ENCODE results near the gene OVOL3.
A peak's percentile ranks its signal among the peaks of the same experiment; 100 is the strongest.
"Not testable (repeated sequence)": the region's sequence is repeated elsewhere in the genome, so short reads cannot be mapped to it uniquely, and the experiment has no call there.

OVOL3 gene

DNA sequence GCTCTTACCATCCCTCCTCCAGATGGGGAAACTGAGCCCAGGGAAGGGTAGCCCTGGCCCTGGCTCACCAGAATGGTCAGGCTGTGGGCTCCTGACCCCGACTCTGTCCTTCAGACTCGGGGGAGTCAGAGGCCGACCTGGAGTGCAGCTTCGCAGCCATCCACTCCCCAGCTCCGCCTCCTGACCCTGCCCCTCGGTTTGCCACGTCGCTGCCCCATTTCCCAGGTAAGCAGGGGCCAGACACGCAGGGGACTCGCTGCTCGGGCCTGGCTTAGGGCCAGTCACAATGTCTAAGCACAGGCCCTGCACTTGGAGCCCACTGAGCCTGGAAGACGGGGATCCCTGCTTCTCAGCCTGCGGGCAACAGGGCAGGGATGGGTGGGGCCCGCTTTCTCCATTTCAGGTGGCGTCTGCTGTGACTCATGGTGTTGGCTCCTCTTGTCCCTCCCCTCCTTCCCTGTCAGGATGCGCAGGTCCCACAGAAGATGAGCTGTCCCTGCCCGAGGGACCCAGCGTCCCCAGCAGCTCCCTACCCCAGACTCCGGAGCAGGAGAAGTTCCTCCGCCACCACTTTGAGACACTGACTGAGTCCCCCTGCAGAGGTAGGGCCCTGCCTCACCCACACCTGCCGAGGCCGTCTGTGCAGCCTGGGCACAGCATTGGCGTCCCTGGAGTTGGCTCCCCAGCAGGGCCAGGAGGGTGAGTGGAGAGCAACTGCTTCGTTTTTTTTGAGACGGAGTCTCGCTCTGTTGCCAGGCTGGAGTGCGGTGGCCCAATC is 9.2 kb upstream of the OVOL3 start:
- no peak for DNase-seq (ENCODE audit: low read depth)

DNA sequence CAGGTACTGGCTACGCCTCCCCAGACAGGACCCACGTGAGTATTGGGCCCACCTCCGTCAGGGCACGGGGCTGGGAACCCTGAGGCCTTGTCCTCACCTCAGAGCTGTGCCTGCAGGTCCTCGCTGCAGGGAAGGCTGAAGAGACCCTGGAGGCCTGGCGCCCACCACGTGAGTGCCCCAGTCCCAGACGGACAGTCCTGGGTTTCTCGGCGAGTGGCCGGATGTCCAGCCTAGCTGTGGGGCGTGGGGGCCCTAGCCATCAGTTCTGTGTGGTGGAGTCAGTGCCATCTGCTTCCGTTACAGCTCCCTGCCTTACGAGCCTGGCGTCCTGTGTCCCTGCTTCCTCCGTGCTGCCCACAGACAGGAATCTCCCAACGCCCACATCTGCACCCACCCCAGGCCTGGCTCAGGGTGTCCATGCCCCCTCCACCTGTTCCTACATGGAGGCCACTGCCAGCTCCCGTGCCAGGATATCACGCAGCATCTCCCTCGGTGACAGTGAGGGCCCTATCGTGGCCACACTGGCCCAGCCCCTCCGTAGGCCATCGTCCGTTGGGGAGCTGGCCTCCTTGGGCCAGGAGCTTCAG is 7.8 kb upstream of the OVOL3 start:
- DNase-seq (ENCODE audit: low read depth) = no peak

DNA sequence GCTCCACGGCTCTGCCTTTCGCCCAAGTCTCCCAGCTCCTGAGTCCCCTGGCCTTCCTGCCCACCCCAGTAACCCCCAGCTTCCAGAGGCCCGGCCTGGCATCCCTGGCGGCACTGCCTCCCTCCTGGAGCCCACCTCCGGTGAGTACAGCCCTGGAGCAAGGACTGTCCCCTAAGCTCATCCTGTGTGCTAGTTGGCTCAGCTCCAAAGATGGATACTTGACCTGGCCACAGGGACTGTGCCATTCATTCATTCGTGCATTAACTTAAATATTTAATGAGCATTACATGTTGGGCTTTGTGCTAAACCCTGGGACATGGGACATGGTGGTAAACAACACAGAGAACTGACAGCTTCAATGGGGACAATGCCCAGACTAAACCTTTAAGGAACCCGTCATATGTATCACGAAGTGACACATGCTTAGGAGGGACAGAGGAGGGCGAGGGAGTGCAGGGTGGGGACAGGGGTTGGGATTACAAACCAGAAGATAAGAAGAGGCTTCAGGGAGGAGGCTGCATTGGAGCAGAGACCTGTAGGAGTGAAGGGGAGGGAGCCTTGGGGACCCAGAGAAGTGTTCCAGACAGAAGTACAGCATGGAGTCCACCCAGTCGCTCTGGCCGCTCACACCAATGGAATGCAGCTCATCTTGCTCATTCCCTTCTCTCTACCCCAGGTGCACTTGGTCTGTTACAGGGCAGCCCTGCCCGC is 6.9 kb upstream of the OVOL3 start:
- no peak for DNase-seq (ENCODE audit: low read depth)

DNA sequence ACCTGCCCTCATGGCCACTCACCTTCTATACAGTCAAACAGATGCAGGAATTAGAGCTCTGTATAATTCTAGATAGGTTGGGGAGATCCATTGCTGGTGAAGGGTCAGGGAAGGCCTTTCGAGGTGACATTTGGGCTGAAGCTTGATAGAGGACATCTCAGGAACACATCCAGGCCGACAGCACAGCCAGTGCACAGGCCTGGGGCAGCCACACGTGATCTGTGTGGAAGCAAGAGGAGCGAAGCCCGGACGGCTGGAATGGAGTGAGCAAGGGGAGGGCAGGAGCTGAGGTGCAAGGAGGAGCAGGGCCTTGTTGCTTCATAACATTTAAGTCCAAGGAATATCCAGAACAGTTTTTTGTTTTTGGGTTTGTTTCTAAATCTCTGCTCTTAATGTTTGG is 4.5 kb upstream of the OVOL3 start:
- no peak for DNase-seq (ENCODE audit: low read depth)

DNA sequence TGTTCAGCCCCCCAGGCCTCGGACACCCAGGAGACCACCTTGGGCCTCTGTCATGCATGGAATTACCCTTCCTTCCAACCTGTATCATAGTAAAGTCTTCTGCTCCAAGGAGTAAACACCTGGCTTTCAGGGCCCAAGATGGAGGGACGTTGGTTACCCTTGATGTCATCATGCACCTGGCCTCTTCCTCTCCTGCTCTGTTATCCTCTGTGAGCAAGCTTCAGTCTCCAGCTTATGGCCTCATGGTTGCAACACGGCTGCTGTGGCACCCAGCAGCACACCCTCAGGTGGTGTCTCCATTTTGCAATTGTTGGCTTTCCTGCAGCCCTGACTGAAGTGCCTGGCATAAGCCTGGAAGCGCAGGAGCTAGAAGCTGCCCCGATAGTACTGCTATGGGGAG is 4.0 kb upstream of the OVOL3 start:
- DNase-seq (ENCODE audit: low read depth) = no peak

DNA sequence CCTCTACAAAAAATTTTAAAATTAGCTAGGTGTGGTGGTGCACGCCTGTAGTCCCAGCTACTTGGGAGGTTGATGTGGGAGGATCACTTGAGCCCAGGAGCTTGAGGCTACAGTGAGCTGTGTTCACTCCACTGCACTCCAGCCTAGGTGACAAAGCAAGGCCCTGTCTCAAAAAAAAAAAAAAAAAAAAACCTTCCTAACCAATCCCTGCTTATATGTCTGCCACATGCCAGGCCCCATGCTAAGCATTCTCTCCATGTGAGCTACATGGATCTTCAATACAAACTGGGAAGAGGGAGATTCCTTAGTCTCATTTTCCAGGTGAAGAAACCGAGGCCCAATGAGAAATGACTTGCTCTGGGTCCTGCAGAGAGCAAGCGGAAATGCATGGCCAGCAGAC is 2.3 kb upstream of the OVOL3 start:
- DNase-seq (ENCODE audit: low read depth) = no peak

DNA sequence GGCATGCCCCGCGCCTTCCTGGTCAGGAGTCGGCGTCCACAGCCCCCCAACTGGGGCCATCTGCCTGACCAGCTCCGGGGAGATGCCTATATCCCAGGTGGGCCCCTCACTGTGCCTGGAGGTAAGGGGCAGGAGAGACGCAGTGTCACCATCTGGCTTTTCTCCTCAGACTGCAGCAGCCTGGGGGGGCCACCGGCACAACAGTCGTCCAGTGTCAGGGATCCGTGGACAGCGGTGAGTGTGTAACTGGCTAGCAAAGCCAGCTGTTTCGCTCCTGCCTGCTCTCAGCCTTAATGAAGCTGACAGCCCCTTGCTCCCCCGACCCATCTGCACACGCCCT is 227 bp downstream of the OVOL3 start:
- no peak for DNase-seq (ENCODE audit: low read depth)

DNA sequence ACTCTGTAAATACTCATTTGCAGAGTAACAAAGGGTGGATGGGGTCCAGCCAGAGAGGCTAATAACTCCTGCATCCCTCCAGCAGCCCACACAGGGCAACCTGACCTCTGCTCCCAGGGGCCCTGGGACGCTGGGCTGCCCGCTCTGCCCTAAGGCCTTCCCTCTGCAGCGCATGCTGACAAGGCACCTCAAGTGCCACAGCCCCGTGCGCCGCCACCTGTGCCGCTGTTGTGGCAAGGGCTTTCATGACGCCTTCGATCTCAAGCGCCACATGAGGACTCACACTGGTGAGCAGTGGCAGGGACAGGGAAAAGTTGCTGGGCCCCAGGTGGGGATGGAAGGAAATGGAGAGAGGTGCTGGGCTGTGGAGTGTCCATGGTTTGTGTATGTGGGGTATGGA is 1.7 kb downstream of the OVOL3 start:
- DNase-seq (ENCODE audit: low read depth) = no peak

DNA sequence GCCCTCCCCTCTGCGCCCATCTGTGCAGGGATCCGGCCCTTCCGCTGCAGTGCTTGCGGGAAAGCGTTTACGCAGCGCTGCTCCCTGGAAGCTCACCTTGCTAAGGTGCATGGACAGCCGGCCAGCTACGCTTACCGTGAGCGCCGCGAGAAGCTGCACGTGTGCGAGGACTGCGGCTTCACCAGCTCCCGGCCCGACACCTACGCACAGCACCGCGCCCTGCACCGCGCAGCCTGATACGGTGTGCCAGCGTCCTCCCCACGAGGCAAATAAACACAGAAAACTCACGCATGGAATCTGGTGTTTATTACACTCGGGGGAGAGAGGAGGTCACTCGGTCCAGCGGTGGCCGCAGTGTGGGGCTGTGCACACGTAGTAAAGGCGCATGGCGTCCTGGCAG is 2.5 kb downstream of the OVOL3 start:
- DNase-seq (ENCODE audit: low read depth) = no peak

DNA sequence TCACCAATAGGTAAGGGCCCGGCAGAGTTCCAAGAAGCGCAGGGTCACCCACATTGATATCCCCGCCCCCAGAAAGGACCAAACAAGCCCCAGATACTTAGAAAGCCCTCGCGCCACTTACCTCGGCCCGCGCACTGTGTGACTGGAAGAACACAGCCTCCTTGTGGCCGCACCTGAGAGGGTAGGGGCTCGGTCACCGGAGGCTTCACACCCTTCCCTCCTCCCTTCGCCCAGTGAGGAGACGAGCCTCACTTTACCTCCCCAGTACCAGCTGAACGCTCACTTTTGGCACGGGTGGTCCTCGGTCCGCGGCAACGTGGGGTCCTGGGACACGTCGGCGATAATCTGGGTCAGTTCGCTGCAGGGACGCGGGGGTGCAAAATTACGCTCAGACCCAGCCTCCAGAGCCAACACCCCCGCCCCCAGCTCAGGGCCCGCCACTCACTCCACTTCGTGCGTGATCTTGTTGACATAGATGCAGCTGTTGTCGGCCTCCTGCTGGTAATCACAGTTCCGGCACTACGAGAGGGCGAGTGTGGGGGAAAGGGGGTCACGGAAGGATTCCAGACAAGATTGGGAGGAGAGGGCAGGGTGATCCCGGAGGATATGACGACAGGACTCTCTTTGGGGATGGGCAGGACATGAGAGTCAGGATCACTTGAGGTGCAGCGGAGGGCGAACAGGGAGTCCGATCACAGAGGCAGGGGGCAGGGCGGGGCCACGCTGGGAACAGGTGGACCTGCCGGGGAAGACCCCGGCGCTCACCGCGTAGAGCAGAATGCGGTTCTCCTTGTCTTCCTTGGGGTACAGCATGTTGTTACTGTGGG is 3.2 kb downstream of the OVOL3 start:
- peak; percentile 15 for DNase-seq (ENCODE audit: low read depth)

DNA sequence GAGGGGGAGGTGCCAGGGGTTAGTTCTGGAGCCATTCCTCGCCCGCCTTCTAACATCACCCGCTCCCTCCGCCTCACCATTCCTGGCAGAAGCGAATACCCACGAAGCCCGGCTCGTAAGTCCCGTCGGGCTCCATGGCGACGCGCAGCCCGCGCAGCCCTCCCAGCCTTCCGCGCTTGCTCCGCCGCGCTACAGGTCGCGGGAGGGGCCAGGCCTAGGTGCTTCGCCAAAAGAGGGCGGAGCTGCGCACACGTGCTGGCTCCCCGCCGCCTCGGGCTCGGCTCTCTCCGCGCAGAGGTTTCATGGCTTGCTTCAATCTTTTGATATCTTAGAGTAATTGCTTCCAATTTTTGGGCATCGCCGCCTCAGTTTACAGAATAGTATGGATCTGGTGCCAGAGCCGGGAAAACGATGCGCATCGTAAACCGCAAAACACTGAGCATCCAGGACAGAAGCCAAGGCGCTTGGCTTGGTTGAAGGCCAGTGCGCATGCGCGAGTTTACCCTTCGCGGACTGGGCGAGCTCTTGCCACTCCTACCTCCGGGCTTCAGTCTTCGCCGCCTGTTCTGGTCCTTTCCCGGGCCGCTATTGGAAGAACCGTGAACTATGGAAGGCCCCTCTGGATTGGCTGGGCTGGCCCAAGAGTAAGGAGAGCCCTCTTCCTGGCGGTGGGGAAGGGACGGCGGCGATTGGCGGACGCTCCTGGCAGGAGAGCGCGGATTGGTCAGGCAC is 3.9 kb downstream of the OVOL3 start, which contains the start of gene POLR2I:
POLR2I (minus strand) TSS at position 155 of the 732 bp plus-strand sequence; CDS start at position 136, 19 bp downstream.
- peak; percentile 99 for DNase-seq (ENCODE audit: low read depth)

DNA sequence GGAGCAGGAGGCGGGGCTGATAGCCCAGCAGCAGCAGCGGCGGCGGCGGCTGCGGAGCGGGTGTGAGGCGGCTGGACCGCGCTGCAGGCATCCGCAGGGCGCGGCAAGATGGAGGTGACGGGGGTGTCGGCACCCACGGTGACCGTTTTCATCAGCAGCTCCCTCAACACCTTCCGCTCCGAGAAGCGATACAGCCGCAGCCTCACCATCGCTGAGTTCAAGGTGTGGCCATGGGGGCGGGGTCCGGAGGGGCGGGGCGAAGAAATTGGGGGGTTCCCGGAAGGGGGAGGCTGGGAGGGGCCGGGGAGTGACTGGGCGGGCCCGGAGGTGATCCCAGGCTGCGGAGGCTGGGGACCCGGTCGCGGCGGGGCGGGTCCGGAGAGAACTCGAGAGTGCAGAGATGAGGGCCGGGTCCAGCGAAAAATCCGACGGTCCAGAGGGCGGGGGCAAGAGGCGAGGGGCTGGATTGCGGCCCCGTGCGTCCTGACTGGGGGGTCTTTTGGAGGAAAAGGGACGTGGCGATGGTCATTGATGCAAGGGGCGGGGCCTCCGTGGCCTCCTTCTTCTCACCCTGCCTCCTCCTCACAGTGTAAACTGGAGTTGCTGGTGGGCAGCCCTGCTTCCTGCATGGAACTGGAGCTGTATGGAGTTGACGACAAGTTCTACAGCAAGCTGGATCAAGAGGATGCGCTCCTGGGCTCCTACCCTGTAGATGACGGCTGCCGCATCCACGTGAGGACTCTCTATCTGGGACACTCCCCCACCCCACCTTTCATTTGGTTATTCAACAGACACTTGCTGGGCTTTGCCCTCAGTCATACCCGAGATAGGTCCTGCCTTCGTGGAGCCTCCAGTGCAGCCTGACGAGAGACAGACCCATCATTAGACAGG is 4.8 kb downstream of the OVOL3 start, which contains the start of gene TBCB:
TBCB (plus strand) TSS at position 16 of the 891 bp plus-strand sequence; CDS start at position 109, 93 bp downstream.
- DNase-seq (ENCODE audit: low read depth) = peak; percentile 84

DNA sequence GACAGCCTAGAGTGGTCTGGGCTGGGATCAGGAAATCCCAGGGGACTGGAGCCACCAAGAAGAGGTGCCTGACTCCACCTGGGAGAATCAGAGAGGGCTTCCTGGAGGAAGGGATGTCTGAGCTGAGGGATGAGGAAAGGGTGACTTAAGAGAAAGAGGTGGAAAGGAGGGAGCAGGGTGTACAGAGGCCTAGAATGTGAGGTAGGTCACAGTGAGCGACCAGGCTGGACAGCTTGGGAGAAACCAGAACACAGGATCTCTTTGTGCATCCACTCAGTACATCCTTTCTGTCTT is 5.3 kb downstream of the OVOL3 start:
- no peak for DNase-seq (ENCODE audit: low read depth)

DNA sequence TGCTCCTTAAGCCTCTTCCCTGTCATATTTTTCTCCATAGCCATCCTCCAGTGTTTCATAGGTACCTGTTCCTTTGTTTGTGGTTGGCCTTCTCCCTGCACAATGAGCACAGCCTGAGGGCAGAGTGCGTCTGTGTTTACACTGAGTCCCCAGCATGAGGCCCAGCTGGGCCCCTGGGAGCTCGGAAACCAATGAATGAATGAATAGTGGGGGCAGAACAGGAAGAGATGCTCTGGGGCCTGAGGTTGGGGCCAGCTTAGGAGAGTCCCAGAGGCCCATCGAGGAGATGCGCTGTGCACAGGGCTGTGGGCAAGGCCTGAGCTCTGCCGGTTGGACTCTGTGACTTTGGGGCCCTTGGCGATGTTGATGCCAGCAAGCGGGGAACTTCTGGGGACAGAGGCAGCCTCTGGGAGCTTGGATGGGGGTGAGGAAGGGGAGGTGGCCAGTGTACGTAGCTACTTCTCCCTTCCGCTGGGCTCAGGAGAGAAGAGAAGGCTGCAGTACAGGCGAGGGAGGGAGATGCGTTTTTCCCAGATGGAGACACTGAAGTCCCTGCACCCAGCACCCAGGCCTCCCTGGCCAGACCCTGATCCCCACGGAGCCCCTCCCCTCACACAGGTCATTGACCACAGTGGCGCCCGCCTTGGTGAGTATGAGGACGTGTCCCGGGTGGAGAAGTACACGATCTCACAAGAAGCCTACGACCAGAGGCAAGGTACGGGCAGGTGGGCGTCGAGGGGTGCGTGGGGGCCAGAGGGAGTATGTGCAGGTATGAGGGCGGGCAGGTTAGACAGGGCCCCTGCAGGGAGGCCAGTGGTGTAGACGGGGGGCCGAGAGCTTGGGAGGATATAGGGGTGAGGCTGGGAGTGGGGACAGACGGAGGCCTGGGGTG is 9.4 kb downstream of the OVOL3 start:
- DNase-seq (ENCODE audit: low read depth) = no peak

DNA sequence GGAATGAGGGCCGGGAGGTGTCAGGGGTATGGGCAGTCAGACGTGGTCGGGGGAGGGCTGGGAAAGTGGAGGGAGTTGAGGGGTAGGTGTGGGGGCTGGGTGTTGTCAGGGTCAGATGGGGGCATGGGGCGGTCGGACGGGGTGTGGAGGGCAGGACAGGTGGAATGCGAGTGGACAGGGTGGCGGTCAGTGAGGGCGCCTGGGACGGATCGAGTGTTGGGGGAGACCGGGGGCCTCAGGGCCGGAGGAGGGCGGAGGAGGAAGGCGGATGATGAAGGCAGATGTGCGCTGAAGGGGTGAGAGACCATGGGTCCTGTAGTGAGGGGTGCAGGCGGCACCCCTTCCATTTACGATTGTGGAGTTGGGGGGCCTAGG is 10.0 kb downstream of the OVOL3 start:
- no peak for DNase-seq (ENCODE audit: low read depth)

DNA sequence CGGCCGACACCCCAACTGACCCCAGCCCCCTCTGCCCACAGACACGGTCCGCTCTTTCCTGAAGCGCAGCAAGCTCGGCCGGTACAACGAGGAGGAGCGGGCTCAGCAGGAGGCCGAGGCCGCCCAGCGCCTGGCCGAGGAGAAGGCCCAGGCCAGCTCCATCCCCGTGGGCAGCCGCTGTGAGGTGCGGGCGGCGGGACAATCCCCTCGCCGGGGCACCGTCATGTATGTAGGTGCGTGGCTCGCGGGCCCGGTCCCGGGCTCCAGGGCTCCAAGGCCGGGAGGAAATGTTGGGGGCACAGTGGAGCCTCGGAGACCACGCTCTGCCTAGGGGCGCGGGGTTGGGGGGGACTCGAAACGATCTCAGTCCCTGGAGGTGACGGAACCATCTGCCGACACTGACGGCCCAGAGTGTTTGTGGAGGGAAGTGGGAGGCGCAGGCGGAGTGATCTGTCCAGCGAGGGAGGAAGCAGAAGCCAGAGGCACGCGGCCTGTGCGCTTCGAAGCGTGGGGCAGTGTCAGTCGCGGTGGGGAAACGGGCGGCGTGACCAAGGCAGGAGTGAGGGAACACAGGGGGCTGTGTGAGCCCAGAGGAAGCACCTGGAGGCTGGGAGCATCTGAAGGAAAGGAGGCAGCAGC is 10.7 kb downstream of the OVOL3 start:
- no peak for DNase-seq (ENCODE audit: low read depth)

DNA sequence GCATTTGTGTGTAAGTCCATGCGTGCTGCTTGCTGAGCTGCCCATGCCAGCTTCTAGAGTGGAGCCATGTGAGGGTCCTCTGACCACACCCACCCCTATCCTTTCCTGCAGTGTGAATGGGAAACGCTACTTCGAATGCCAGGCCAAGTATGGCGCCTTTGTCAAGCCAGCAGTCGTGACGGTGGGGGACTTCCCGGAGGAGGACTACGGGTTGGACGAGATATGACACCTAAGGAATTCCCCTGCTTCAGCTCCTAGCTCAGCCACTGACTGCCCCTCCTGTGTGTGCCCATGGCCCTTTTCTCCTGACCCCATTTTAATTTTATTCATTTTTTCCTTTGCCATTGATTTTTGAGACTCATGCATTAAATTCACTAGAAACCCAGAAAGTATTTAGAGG is 14.6 kb downstream of the OVOL3 start:
- DNase-seq (ENCODE audit: low read depth) = no peak

DNA sequence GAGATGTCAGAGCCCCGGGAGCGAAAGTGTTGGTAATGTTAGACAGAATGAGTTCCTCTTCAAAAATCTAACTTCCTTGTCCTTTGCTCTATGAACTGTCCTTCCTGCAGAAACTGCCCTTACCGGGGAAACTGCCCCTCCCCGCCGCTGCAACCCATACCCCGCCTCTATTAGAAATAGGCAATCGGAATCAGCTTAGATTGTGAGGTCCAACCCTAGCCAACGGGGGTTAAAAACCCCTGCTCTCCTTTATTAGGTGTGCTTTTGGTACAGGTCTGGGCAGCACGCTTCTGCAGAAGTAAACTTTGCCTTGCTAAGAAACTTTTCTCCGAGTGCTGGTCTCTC is 17.4 kb downstream of the OVOL3 start:
- no peak for DNase-seq (ENCODE audit: low read depth)

DNA sequence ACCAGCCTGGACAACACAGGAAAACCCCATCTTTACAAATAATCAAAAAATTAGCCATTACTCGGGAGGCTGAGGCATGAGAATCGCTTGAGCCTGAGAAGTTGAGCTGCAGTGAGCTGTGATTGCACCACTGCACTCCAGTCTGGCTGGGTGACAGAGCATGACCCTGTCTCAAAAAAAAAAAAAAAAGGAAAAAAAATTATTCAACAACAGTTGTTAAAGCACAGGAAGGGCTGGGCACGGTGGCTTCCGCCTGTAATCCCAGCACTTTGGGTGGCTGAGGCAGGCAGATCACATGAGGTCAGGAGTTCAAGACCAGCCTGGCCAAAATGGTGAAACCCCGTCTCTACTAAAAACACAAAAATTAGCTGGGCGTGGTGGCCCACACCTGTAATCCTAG is 20.3 kb downstream of the OVOL3 start:
- DNase-seq (ENCODE audit: low read depth) = not testable (repeated sequence)

Measured in stimulated activated CD8-positive, alpha-beta memory T cell treated with anti-CD3 and anti-CD28 coated beads, Interleukin-7, amount 100 ng/mL, for 24 hours (primary cell).